GM19452 (cell line): ENCODE results near the gene NCOA7.
"Not testable (repeated sequence)": the region's sequence is repeated elsewhere in the genome, so short reads cannot be mapped to it uniquely, and the experiment has no call there.

Source experiments
- ATAC-seq: cut with Tn5 transposase; IDR thresholded peaks from one replicate; pipeline ENCODE4 v1.9.1; 2021; ENCODE audit not compliant: unreplicated experiment

The NCOA7 gene

DNA sequence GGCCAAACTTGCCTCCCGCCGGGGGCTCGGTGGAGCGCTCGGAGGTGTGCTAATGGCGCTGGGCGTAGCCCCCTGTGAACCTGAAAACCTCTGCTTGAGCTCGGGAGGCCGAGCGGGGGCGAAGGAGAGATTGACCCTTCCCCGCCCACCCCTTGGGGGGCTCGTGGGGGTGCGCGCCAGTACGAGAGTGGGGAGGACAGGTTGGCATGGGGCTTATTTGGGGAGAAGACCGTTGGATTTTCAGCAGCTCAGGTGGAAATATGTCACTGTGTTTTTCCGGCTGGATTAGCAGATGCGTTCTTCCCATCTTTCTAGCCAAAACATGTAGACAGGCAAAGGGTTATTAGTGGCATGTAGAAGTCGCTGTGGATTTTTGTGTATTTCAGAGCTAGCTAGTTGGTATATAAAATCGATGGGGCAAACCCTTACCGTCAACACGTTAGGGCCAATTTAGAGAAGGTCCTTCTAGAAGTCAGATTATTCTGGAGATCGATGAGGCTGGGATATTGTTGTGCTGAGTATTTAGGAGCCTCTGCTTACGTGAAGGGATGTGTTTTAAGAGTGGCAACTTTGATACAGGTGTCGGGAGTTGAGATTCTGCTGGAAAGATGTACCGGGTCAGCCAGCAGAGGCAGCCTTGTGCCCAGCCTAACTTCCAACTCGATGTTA is 525 bp downstream of the NCOA7 start:
- peak; percentile 27 for ATAC-seq

DNA sequence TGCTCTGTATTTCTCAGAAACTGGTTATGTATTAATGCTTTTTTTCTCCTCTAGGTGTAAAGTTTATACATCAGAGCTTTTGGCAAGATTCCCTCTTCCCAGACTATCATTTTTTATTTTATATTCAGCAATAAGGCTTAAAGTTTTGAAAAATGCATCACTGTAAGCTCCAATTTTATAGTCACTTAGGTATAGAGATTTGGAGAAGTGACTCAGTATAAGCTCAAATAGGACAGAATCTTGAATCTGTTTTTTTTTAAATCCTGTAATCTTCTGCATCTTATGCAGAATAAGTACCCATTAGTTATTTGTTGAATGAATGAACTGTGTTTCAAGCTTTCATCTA is 1.0 kb downstream of the NCOA7 start:
- ATAC-seq: no peak

- ATAC-seq: no peak
Measured at GRCh38 chr6:125792172-125792571, 1.4 kb downstream of the NCOA7 start.

DNA sequence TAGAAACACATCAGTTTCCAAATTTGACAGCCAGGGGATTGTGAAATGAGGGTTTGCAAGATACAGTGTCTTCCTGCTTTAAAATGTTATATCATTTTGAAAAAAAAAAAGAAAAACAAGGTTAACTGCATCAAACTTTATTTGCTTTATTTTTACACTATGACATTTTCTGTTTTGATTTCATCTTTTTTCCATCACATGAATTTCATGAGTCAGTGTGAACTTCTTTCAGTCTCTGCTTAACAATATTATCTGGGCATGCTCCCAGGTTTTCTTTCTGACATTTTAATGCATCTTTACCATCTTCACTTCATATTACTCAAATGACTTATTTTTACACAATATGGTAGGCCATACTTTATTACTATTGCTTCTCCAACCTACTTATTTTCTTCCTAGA is 1.9 kb downstream of the NCOA7 start:
- ATAC-seq: no peak

GRCh38 chr6:125793280-125793679 is 2.5 kb downstream of the NCOA7 start:
- no peak for ATAC-seq

DNA sequence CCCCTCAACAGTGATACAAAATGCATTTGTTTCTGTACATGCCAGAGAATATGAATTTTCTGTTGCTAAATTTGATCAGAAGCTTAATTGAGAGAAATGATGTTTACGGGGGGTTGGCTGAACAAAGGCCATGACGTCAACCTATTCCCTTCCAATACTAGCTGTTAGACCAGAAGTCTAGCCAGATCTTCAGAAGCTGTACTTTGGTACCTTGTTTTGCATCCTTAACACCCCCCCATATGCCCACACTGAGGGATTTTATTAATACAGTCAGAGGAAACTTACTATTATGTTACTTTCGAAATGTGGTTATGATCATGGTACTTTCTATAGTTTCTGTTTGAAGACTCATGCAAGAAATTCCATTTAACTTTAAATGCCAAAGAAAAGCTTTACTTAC is 3.1 kb downstream of the NCOA7 start:
- ATAC-seq: no peak

- ATAC-seq: no peak
Measured at GRCh38 chr6:125794342-125795137, 3.8 kb downstream of the NCOA7 start.

GRCh38 chr6:125795301-125795700 is 4.5 kb downstream of the NCOA7 start:
- ATAC-seq: no peak

DNA sequence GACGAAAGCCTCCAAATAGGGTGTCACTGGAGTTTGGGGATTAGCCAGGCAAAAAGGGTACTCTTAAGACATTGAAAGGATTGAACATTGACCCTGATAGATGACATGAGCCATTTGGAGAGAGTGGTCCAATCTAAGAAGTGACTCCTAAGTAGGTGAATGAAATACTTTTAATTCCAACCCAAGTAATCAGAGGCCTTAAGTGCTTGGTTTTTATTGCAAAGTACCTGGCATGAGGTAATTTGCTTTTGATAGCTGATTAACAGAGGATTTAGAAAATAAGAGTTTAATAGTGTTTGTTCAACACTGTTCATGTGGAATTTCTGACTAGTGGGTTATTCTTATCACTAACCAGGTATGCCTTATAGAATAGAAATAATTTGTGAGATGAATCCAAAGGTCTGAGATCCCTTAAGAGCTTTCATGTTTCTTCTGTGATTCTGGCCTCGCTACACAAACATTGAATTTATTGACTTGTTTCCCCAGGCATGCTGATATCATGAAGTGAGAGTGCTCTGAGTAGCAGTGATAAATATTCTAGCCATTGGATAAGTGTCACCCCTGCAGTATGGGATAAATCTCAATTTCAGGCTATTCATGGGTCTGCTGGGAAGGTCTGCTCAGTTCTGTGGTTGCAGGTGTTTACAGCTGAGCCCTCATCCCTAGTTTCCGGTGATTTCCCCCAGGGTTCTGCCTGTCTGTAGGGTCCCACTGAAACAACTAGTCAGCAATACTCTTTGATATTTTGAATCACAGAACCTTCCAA is 6.5 kb downstream of the NCOA7 start:
- no peak for ATAC-seq

DNA sequence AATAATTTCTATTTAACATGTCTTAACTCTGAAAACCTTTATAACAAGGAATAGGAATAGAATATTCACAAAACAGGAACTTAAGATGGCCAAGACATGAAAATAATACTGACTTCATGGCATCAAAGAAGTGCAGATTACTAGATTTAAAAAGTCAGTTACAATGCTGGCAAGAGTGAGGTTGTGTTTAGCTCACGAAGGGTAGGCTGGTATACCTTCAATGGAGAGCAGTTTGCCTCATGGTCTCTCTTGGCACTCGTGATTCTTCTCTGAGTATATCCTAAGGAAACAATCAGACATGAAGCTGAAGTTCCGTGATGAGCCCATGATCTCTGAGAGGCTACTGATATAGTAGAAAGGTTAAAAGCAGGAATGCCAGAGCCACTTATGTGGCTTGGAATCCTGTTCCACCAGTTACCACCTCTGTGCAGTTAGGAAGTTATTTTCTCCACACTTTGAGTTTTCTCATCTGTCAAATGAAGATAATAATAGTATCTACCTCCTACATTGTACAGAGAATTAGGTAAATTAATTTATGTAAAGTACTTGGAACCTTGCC is 7.2 kb downstream of the NCOA7 start:
- no peak for ATAC-seq

GRCh38 chr6:125798734-125799508 is 8.2 kb downstream of the NCOA7 start:
- ATAC-seq: peak; percentile 92

DNA sequence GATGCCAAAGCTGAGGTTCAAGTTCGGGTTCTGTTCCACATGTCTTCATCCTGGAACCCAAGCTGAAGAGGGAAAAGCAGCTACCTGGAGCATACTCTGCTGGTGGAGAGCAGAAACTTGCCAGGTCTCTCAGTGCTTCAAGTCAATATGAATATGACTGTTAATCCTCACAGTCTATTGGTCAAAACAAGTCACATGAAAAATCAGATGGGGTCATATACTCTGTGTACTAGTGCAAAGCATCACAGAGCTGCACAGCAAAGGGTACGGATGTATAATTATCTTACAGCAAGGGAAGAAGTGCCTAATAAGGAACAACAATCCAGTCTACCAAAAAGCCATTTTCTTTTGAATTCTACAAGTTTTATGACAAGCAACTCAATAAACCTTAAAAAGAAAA is 11.6 kb downstream of the NCOA7 start:
- ATAC-seq: no peak

DNA sequence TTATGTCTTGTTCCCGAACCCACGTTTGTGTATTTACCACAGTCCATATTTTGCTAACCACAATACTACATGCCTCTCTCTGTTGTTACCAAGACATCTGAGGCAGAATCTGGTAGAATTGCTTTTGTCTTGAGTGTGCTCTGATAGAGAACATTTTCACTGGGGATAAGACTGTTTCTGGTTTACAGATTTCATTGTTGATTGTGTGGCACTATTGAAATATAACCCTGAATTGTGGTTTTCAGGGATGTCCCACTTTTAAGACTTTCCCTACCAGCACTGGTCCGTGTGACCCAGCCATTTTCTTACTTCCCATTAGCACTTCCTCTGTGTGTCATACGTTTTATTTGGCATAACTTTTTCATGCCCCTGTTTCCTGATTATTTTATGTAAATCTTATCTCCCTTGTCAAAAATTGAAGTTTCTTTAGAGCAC is 12.2 kb downstream of the NCOA7 start:
- no peak for ATAC-seq

GRCh38 chr6:125804264-125804663 is 13.5 kb downstream of the NCOA7 start:
- peak; percentile 49 for ATAC-seq

DNA sequence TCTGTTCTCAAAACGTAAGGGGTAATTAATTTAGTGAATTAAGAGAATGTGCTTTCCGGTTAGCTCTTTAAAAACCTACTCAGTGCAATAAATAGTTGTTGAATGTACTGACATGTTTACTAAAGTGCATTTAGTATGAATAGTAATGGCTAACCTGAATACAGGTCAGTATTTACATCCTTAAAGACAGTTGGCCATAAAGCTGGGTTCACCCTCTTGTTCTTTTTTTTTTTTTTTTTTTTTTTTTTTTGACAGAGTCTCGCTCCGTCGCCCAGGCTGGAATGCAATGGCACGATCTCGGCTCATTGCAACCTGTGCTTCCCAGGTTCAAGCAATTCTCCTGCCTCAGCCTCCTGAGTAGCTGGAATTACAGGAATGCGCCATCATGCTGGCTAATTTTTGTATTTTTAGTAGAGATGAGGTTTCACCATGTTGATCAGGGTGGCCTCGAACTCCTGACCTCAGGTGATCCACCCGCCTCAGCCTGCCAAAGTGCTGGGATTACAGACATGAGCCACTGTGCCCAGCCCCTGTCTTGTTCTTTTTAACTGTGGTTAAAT is 14.2 kb downstream of the NCOA7 start:
- not testable (repeated sequence) for ATAC-seq

DNA sequence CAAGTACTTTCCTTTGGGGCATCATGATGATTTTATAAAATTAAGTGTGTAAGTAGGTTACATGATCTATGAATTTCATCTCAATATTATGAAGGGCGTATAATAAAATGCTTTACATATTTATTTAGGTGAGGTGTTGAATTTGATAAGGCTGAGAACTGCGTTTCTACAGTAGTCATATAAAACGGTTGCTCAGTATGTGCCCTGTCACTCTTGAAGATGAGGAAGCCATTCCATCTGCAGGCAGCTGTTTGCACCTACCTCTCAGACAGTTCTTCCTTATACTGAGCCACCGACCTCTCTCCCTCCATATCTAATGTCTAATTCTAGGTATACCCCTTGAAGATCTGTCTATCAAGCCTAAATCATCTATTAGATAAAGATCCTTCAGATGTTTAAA is 16.1 kb downstream of the NCOA7 start:
- no peak for ATAC-seq

DNA sequence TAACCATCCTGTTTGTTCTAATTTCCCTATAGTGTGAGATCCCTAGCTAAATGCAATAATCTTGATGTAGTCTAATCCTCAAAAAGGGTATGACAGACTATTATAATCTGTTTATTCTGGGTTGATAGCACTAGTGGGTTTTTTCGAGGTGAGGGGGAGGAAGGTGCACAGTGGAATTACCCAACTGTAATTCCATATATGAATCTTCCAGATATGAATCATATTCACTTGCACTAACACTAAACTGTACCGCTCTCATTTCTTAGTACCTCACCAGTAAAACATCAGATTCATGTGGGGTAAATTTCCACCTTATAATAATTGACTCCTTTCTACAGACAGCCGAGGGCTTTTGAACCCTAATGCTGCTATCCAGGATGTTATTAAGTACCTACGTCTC is 16.5 kb downstream of the NCOA7 start:
- ATAC-seq: peak; percentile 25

DNA sequence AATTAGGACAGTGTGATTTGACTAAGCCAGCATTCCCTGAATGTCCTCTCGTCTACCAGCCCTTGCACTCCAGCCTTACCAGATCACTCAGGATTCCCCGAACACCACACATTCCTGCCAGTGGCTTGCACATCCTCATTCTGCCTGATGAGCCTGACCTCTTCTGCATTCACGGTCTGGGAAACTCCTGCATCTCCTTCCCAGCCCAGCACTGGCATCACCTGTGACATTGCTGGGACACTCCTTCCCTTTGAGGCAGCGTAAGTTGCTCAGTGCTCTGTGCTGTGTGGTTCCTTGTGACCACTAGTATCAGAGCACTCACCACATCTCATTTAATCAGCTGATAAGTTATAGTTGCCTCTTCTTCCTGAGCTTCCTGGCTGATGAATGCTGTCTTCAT is 17.3 kb downstream of the NCOA7 start:
- no peak for ATAC-seq

GRCh38 chr6:125808591-125808990 is 17.8 kb downstream of the NCOA7 start:
- ATAC-seq: no peak

GRCh38 chr6:125809570-125810170 is 18.9 kb downstream of the NCOA7 start:
- ATAC-seq: no peak
